Subcutaneous adipose tissue (tissue), 4 donors: ENCODE measurements around the gene KRTAP3-2. TPM values are rescaled to one million over a fixed set of nuclear protein-coding genes. Genes with fewer than 3 reads are reported as not detected.

Source experiments
- CTCF ChIP-seq: fragments of 450-650 bp; IDR thresholded peaks from one replicate; pipeline ENCODE4 v1.5.1; 2016; ENCODE audit warnings: low read depth, mild to moderate bottlenecking, control low read depth, antibody characterized with exemption, moderate library complexity
- total RNA-seq, 4 donors: library from RNA; depleted of rRNA; stranded (reverse); fragments of >200 nt; gene quantifications; one replicate each; pipeline ENCODE4 v1.1.0, GENCODE V29; 2016

The KRTAP3-2 gene
- total RNA-seq, 4 donors from 2014 or later, result not detected

GRCh38 chr17:41009301-41009760 lies 9.6 kb upstream of the KRTAP3-2 start:
- TF ChIP-seq CTCF, result no peak

- no peak for TF ChIP-seq CTCF
These were observed 9.1 kb upstream of the KRTAP3-2 start, which contains the start of gene KRTAP3-1 for GRCh38 chr17:41008811-41009210. Gene KRTAP3-1, minus strand, starts transcription at chr17:41009128. Its CDS starts 54 bp downstream, at chr17:41009074.

GRCh38 chr17:41004397-41004796 lies 4.7 kb upstream of the KRTAP3-2 start:
- TF ChIP-seq CTCF, result no peak

- no peak for TF ChIP-seq CTCF
These were observed 4.2 kb upstream of the KRTAP3-2 start for GRCh38 chr17:41003926-41004325.

- TF ChIP-seq CTCF, result no peak
These were observed 3.1 kb upstream of the KRTAP3-2 start for GRCh38 chr17:41002814-41003213.

- TF ChIP-seq CTCF, result no peak
These were observed 2.1 kb upstream of the KRTAP3-2 start for GRCh38 chr17:41001795-41002194.

- TF ChIP-seq CTCF, result no peak
These were observed 2.3 kb downstream of the KRTAP3-2 start for GRCh38 chr17:40997361-40997760.

- TF ChIP-seq CTCF, result no peak
These were observed 2.9 kb downstream of the KRTAP3-2 start for GRCh38 chr17:40996829-40997228.
